ENCODE measurements around the gene TEAD3. TPM values are rescaled to one million over a fixed set of nuclear protein-coding genes. Genes with fewer than 3 reads are reported as not detected.

Gene TEAD3
- total RNA-seq, 4 donors from 2014 or later: 13.7 to 33.5 (median 29.3) TPM

DNA sequence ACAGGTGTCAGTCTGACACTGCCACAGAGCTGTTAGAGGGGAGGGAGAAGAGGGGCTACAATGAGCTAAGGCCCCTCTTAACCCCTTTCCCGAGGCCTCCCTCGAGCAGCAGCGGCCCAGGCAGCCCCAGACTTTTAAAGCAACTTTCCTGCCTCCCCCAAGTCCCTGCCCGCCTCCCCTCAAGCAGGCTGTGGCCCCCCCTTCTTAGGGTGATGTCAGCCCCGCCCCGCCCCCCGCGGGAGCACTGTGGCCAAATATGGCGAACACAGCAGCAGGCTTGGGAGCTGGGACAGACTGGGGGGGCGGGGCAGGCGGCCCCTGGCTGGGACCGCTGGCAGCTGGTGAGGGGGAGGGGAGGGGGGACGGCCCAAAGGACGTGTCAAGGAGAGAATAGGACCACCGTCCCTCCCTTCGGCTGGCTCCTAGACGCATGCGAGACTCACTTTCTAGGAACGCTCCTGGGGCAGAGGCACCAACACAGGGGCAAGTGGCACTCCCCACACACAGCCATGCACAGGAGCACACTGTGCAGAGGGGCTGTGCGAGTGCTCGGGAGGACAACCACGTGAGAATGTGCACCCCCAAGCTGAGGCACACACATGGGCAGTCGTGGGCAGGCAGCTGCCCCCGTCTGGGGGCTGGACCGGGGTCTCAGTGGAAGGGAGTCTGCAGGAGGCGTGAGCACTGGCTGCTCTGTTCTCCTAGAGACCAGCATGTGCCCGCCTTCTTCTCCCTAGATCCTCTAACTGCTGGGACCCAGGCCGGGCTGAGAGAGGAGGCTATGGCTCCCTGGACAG, 6.7 kb downstream of the TEAD3 start:
- H3K4me3 ChIP-seq: peak overlapping the region in 3 of 4 donors; percentile 23 to 48 (median 25)
- peaks cover 0 to 4% (median 0%) of the 10 kb centered on the region in 3 donors for H3K36me3 ChIP-seq
- peaks cover 83 to 100% (median 88%) of the 10 kb centered on the region in 3 donors for H3K4me1 ChIP-seq
- WGBS, 2 donors: 12 to 27% methylated on average over 8 to 9 of the region's 28 CpGs
- intact Hi-C loops (cut with DNase I): no loop called here
- H3K27me3 ChIP-seq: peaks cover 0 to 5% (median 0%) of the 10 kb centered on the region in 4 donors
- H3K9me3 ChIP-seq: no peaks in the 10 kb centered on the region
- H3K27ac ChIP-seq: peak overlapping the region; percentile 95 to 99 (median 97)
- DNase-seq: no peak
- TF ChIP-seq POLR2A (IDR thresholded peaks at IDR 0.05): no peak
- TF ChIP-seq, protein P1, sequence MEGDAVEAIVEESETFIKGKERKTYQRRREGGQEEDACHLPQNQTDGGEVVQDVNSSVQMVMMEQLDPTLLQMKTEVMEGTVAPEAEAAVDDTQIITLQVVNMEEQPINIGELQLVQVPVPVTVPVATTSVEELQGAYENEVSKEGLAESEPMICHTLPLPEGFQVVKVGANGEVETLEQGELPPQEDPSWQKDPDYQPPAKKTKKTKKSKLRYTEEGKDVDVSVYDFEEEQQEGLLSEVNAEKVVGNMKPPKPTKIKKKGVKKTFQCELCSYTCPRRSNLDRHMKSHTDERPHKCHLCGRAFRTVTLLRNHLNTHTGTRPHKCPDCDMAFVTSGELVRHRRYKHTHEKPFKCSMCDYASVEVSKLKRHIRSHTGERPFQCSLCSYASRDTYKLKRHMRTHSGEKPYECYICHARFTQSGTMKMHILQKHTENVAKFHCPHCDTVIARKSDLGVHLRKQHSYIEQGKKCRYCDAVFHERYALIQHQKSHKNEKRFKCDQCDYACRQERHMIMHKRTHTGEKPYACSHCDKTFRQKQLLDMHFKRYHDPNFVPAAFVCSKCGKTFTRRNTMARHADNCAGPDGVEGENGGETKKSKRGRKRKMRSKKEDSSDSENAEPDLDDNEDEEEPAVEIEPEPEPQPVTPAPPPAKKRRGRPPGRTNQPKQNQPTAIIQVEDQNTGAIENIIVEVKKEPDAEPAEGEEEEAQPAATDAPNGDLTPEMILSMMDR (IDR thresholded peaks at IDR 0.05): no peak

DNA sequence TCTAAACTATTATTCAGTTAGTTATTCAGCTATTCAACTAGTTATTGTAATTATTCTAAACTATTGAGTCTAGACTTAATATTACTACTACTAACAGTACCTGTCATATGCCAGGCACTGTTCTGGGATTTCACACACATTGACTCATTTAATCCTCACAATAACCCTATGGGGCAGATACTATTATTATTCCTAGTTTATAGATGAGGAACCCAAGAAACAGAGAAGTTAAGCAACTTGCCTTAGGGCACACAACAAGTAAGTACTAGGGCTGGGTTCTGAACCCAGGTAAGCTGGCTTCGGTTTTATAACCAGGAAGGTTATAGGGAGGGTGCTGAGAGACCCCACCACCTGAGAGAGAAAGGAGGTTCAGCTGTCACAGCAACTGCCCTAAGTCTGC, 7.8 kb downstream of the TEAD3 start:
- Histone ChIP-seq H3K9me3 (no peaks in the 10 kb centered on the region), H3K4me1 (peaks cover 77 to 100% (median 84%) of the 10 kb centered on the region in 3 donors), H3K27ac (peak overlapping the region; percentile 86 to 99 (median 96)), H3K4me3 (no peak overlapping the region), H3K27me3 (peaks cover 0 to 5% (median 0%) of the 10 kb centered on the region in 4 donors), H3K36me3 (peaks cover 0 to 12% (median 0%) of the 10 kb centered on the region in 3 donors)
- WGBS, 2 donors: 22 to 100% methylated on average over 1 of the region's 1 CpG
- no peak for DNase-seq
- TF ChIP-seq, protein P1 (IDR thresholded peaks at IDR 0.05): no peak
- TF ChIP-seq POLR2A (IDR thresholded peaks at IDR 0.05): no peak
- intact Hi-C loops (cut with DNase I): no loop called here

DNA sequence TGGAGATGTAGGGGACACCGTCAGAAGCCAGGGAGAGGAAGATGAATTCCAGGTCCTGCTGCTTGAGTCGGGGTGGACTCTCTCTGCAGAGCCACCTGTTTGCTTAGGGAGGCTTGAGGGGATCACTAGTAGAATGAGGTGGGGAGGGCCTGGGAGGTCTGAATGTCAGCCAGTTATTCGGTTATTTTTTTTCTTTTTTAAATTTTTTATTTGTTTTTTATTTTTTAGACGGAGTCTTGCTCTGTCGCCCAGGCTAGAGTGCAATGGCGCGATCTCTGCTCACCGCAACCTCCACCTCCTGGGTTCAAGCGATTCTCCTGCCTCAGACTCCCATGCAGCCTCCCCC, 8.4 kb downstream of the TEAD3 start:
- intact Hi-C loops (cut with DNase I): no loop called here
- DNase-seq: no peak
- Histone ChIP-seq H3K36me3 (peaks cover 0 to 14% (median 0%) of the 10 kb centered on the region in 3 donors), H3K9me3 (no peaks in the 10 kb centered on the region), H3K27ac (peak overlapping the region; percentile 91 to 99 (median 96)), H3K27me3 (peaks cover 0 to 5% (median 0%) of the 10 kb centered on the region in 4 donors), H3K4me3 (no peak overlapping the region), H3K4me1 (peaks cover 72 to 98% (median 80%) of the 10 kb centered on the region in 3 donors)
- TF ChIP-seq POLR2A (IDR thresholded peaks at IDR 0.05): no peak
- TF ChIP-seq, protein P1 (IDR thresholded peaks at IDR 0.05): no peak
- 60 to 72% methylated on average over 8 to 9 of the region's 9 CpGs for WGBS, 2 donors

DNA sequence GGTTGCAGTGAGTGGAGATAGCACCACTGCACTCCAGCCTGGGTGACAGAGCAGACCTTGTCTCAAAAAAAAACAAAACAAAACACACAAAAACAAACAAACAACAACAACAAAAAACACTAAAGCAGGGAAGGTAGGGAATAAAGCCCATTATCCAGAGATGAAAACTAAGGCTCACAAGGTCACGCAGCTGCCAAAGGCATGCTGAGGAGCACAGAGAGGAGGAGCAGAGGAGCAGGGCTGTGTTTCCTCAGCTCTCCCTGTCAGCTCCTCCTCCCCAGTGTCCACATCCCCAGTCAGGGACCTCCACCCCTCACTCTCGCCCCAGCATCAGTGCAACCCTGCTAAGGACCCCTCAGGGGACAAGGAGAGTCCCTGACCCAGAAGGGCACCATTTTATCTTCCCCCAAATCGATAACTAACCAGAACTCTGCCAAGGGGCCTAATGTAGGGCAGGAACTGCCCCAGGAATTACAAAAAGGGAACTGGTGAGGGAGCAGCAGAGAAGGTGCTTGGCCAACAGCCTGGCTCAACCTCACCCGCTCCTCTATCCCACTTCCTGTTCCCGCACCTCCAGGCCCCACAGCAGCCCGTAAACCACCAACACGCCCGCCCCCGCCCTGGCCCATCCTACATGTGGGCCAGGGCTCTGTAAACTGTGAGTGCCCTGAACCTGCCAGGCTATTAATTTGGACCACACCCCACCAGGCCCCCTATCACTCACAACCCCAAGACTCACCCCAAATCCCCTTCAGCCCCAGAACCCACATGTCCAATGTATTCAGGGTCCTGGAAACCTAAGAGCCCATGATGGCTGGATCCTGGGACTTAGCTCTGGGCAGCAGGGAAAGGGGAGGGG, 9.0 kb downstream of the TEAD3 start:
- 18 to 45% methylated on average over 4 to 7 of the region's 9 CpGs for WGBS, 2 donors
- no peak for DNase-seq
- Histone ChIP-seq H3K4me1 (peaks cover 71 to 98% (median 80%) of the 10 kb centered on the region in 3 donors), H3K36me3 (peaks cover 0 to 20% (median 0%) of the 10 kb centered on the region in 3 donors), H3K9me3 (no peaks in the 10 kb centered on the region), H3K27me3 (peaks cover 0 to 5% (median 0%) of the 10 kb centered on the region in 4 donors), H3K27ac (peak overlapping the region; percentile 91 to 99 (median 96)), H3K4me3 (no peak overlapping the region)
- intact Hi-C loops (cut with DNase I): no loop called here
- peak in 1 of 4 donors; percentile 18 for TF ChIP-seq POLR2A (IDR thresholded peaks at IDR 0.05)
- TF ChIP-seq, protein P1 (IDR thresholded peaks at IDR 0.05): no peak

Measured in esophagus squamous epithelium (tissue), 5 donors.